Karpas-422 (cell line): ENCODE results near the gene CCT6B. TPM values are rescaled to one million over a fixed set of nuclear protein-coding genes. Genes with fewer than 3 reads are reported as not detected.
"Not testable (repeated sequence)": the region's sequence is repeated elsewhere in the genome, so short reads cannot be mapped to it uniquely, and the experiment has no call there.

Source experiments
- DNase-seq: peaks from one replicate; pipeline ENCODE4 v3.0.0-alpha.2; 2015
- H2AFZ ChIP-seq: fragments of 200-600 bp; sonication (generic); 2 replicates; pipeline ENCODE4 v1.6.1; 2014; ENCODE audit warnings: antibody characterized with exemption, low read length, mixed read lengths
- H3K27ac ChIP-seq: fragments of 200-600 bp; sonication (generic); 2 replicates; pipeline ENCODE4 v1.5.1; 2014; ENCODE audit warnings: mild to moderate bottlenecking, low read length, moderate library complexity
- H3K27me3 ChIP-seq: fragments of 200-600 bp; sonication (generic); 2 replicates; pipeline ENCODE4 v1.6.1; 2014; ENCODE audit warnings: low read length, mixed read lengths
- H3K36me3 ChIP-seq: fragments of 200-600 bp; sonication (generic); 2 replicates; pipeline ENCODE4 v1.6.1; 2014; ENCODE audit warnings: low read length, mixed read lengths; ENCODE audit not compliant: insufficient read depth
- H3K4me1 ChIP-seq: fragments of 200-600 bp; sonication (generic); 2 replicates; pipeline ENCODE4 v1.6.1; 2014; ENCODE audit warnings: mild to moderate bottlenecking, low read length, mixed read lengths
- H3K4me2 ChIP-seq: fragments of 200-600 bp; sonication (generic); 2 replicates; pipeline ENCODE4 v1.6.1; 2014; ENCODE audit warnings: low read length, low read depth, mild to moderate bottlenecking; ENCODE audit not compliant: poor library complexity, severe bottlenecking
- H3K4me3 ChIP-seq: fragments of 200-600 bp; sonication (generic); 2 replicates; pipeline ENCODE4 v1.5.1; 2014; ENCODE audit warnings: mild to moderate bottlenecking, antibody characterized with exemption, low read length, mixed read lengths
- H3K79me2 ChIP-seq: fragments of 200-600 bp; sonication (generic); 2 replicates; pipeline ENCODE4 v1.6.1; 2014; ENCODE audit warnings: mild to moderate bottlenecking, low read length, mixed read lengths
- H3K9ac ChIP-seq: fragments of 200-600 bp; sonication (generic); 2 replicates; pipeline ENCODE4 v1.6.0; 2014; ENCODE audit warnings: low read length
- H3K9me2 ChIP-seq: fragments of 200-600 bp; sonication (generic), shearing (Covaris generic); replicated peaks from 2 replicates; pipeline ENCODE4 v1.6.0; 2014; ENCODE audit warnings: mild to moderate bottlenecking, low read length, moderate library complexity; ENCODE audit not compliant: insufficient read depth
- H3K9me3 ChIP-seq: fragments of 300-700, 200-600 bp; sonication (generic); 2 replicates; pipeline ENCODE4 v1.6.1; 2014; ENCODE audit warnings: low read length, mixed read lengths
- H4K20me1 ChIP-seq: fragments of 200-600 bp; sonication (generic); 2 replicates; pipeline ENCODE4 v1.6.1; 2014; ENCODE audit warnings: mild to moderate bottlenecking, antibody characterized with exemption, low read length, low read depth; ENCODE audit not compliant: insufficient read depth
- total RNA-seq: library from RNA; depleted of rRNA; stranded (reverse); fragments of >200 nt; shearing (Covaris generic); gene quantifications from 2 replicates; pipeline ENCODE4 v1.2.3, GENCODE V29; 2014; ENCODE audit warnings: low replicate concordance

CCT6B gene
- total RNA-seq, 1 experiment from 2014 or later: 7.0 TPM

- no peak for DNase-seq
- no peak overlapping the region for H3K27ac ChIP-seq
- H3K4me2 ChIP-seq: peak overlapping the region; percentile 96
- H3K79me2 ChIP-seq: peaks cover 29% of the 10 kb centered on the region
- 0 out of 2 replicates have a peak, but pooled peaks cover 5% of the 10 kb centered on the region for H3K36me3 ChIP-seq
- H3K4me3 ChIP-seq: peak overlapping the region; percentile 73
- H3K4me1 ChIP-seq: peaks cover 21% of the 10 kb centered on the region
- H3K9ac ChIP-seq: peak overlapping the region; percentile 92
- H2AFZ ChIP-seq: peak overlapping the region; percentile 64; the same call in 1 of the 2 replicates
- H3K27me3 ChIP-seq: no peaks in the 10 kb centered on the region
- H3K9me2 ChIP-seq: no peaks in the 10 kb centered on the region
- no peaks in the 10 kb centered on the region for H4K20me1 ChIP-seq
- H3K9me3 ChIP-seq: no peaks in the 10 kb centered on the region
Observed at GRCh38 chr17:34979153-34979552, 17.9 kb upstream of the CCT6B start.

DNA sequence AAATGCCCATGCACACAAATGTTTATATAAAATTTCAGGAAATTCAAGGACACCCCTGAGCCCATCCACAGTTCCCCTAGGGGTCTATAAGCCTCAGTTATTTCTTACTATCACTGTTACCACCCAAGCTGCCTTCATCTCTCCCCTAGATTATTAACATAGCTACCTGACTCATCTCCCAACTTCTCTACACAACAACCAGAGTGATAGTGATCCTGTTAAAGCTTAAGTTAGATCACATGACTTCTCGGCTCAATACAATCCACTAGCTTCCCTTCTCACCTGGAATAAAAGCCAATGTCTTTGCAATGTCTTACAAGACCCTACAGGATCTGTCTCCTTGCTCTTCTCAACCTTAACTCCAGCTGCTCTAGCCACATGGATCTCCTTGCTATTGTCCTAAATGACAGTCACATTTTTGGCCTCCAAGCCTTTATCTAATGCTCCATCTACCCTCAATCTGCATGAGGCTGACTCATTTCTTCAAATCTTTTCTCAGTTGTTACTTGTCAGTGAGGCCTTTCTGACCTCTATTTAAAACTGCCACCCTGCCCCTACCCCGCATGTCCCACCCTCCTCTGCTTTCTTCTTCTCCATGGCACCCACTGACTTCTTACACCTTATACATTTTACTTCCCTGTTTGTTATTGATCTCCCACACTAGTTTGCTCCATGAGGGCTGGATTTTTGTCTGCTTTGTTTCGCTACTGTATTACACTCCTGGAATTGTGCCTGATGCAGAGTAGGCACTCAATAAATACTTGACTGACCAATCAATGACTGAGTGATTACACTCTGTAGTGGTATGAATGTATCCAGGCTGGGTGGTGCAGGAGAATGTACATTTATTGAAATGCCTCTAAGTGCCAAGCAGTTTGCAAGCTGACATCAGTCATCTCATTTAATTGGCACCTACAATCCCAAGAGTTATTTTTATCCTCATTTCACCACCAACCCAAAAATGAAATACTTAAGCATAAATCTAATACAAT is 13.8 kb upstream of the CCT6B start:
- no peak for DNase-seq
- H3K79me2 ChIP-seq: no peaks in the 10 kb centered on the region
- no peak overlapping the region for H3K9ac ChIP-seq
- H3K4me2 ChIP-seq: no peak overlapping the region
- H3K9me2 ChIP-seq: no peaks in the 10 kb centered on the region
- H3K27ac ChIP-seq: no peak overlapping the region
- no peak overlapping the region for H2AFZ ChIP-seq
- peaks cover 11% of the 10 kb centered on the region for H3K4me1 ChIP-seq
- no peaks in the 10 kb centered on the region for H3K9me3 ChIP-seq
- no peak overlapping the region for H3K4me3 ChIP-seq
- no peaks in the 10 kb centered on the region for H3K36me3 ChIP-seq
- no peaks in the 10 kb centered on the region for H3K27me3 ChIP-seq
- 0 out of 2 replicates have a peak, but pooled peaks cover 5% of the 10 kb centered on the region for H4K20me1 ChIP-seq

- no peak for DNase-seq
- Histone ChIP-seq H3K9me2 (no peaks in the 10 kb centered on the region), H3K4me1 (peaks cover 2% of the 10 kb centered on the region)
Observed at GRCh38 chr17:34974179-34974578, 12.9 kb upstream of the CCT6B start.

DNA sequence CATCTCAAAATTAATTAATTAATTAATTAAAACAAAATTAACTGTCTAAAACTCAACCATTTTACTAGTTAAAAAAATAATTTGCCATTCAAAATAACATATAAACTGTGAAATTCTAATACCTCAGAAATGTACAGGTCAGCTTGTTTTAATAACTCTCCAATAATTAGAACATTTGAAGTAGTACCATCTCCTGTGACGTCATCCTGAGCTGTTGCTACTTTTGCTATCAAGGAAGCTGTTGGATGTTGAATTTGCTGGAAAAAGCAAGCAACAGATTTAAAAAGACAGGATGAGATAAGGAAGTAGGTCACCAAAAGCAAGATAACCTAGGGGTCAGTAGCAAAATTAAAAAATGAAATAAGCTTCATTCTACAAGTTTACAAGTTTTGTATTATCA is 2.8 kb downstream of the CCT6B start:
- no peak overlapping the region for H3K4me3 ChIP-seq
- no peak overlapping the region for H3K9ac ChIP-seq
- no peak overlapping the region for H3K27ac ChIP-seq
- H3K27me3 ChIP-seq: no peaks in the 10 kb centered on the region
- H3K4me2 ChIP-seq: no peak overlapping the region
- peaks cover 22% of the 10 kb centered on the region for H3K4me1 ChIP-seq
- no peaks in the 10 kb centered on the region for H4K20me1 ChIP-seq
- peaks cover 8% of the 10 kb centered on the region; the same call in 1 of the 2 replicates for H3K9me2 ChIP-seq
- H3K79me2 ChIP-seq: peaks cover 21% of the 10 kb centered on the region
- peaks cover under 1% of the 10 kb centered on the region; the same call in 1 of the 2 replicates for H3K36me3 ChIP-seq
- H3K9me3 ChIP-seq: no peaks in the 10 kb centered on the region
- H2AFZ ChIP-seq: no peak overlapping the region
- no peak for DNase-seq

More at GRCh38 chr17:34974179-34974578, 12.9 kb upstream of the CCT6B start:
- Histone ChIP-seq H3K9me3 (no peaks in the 10 kb centered on the region), H3K4me2 (no peak overlapping the region), H3K36me3 (no peaks in the 10 kb centered on the region), H3K79me2 (no peaks in the 10 kb centered on the region), H3K9ac (no peak overlapping the region), H3K4me3 (no peak overlapping the region), H4K20me1 (0 out of 2 replicates have a peak, but pooled peaks cover 5% of the 10 kb centered on the region), H3K27ac (no peak overlapping the region), H3K27me3 (no peaks in the 10 kb centered on the region), H2AFZ (no peak overlapping the region)

DNA sequence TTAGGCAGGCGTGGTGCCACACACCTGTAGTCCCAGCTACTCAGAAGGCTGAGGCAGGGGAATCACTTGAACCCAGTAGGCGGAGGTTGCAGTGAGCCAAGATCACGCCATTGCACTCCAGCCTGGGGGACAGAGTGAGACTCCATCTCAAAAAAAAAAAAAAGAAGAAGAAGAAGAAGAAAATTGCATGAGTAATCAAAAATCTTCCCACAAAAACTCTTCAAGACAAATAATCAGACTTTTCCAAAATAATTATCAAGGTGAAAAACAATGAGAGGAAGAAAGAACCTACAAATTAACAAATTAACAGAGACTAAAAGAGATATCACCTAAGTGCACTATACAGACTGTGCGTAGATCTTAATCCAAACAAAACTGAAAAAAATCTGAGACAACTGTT is 10.5 kb downstream of the CCT6B start:
- not testable (repeated sequence) for DNase-seq

GRCh38 chr17:34930283-34930682 is 31.0 kb downstream of the CCT6B start:
- H3K36me3 ChIP-seq: no peaks in the 10 kb centered on the region
- peaks cover 4% of the 10 kb centered on the region for H3K4me1 ChIP-seq
- no peaks in the 10 kb centered on the region for H4K20me1 ChIP-seq
- H2AFZ ChIP-seq: no peak overlapping the region
- H3K9me3 ChIP-seq: no peaks in the 10 kb centered on the region
- H3K27me3 ChIP-seq: no peaks in the 10 kb centered on the region
- H3K4me2 ChIP-seq: no peak overlapping the region
- H3K4me3 ChIP-seq: no peak overlapping the region
- H3K79me2 ChIP-seq: no peaks in the 10 kb centered on the region
- H3K9me2 ChIP-seq: no peaks in the 10 kb centered on the region
- H3K9ac ChIP-seq: no peak overlapping the region
- H3K27ac ChIP-seq: no peak overlapping the region
- no peak for DNase-seq

More for the DNA sequence above, 10.5 kb downstream of the CCT6B start:
- H3K9me2 ChIP-seq, H3K4me2 ChIP-seq, H3K27ac ChIP-seq, H2AFZ ChIP-seq, H3K4me1 ChIP-seq, H3K27me3 ChIP-seq, H3K36me3 ChIP-seq, H3K4me3 ChIP-seq, H3K79me2 ChIP-seq, H3K9ac ChIP-seq, H4K20me1 ChIP-seq, H3K9me3 ChIP-seq: not testable (repeated sequence)

GRCh38 chr17:34926661-34927060 is 34.6 kb downstream of the CCT6B start:
- Histone ChIP-seq H3K27ac (no peak overlapping the region), H3K4me1 (peaks cover 4% of the 10 kb centered on the region), H3K4me3 (no peak overlapping the region), H3K79me2 (no peaks in the 10 kb centered on the region), H3K27me3 (no peaks in the 10 kb centered on the region), H2AFZ (no peak overlapping the region), H3K4me2 (no peak overlapping the region), H3K9me3 (no peaks in the 10 kb centered on the region), H3K9ac (no peak overlapping the region), H4K20me1 (no peaks in the 10 kb centered on the region), H3K36me3 (no peaks in the 10 kb centered on the region), H3K9me2 (no peaks in the 10 kb centered on the region)
- no peak for DNase-seq

GRCh38 chr17:34920676-34921075 is 40.6 kb downstream of the CCT6B start:
- peaks cover 16% of the 10 kb centered on the region for H3K4me1 ChIP-seq

More at GRCh38 chr17:34920676-34921075, 40.6 kb downstream of the CCT6B start:
- 0 out of 2 replicates have a peak, but pooled peaks cover under 1% of the 10 kb centered on the region for H3K27me3 ChIP-seq
- no peak overlapping the region for H3K9ac ChIP-seq
- H3K79me2 ChIP-seq: no peaks in the 10 kb centered on the region
- H3K27ac ChIP-seq: no peak overlapping the region
- no peak overlapping the region for H3K4me2 ChIP-seq
- no peaks in the 10 kb centered on the region; the same call in 1 of the 2 replicates for H3K36me3 ChIP-seq
- no peak for DNase-seq
- no peak overlapping the region for H2AFZ ChIP-seq
- H4K20me1 ChIP-seq: no peaks in the 10 kb centered on the region
- no peak overlapping the region for H3K4me3 ChIP-seq
- H3K9me2 ChIP-seq: no peaks in the 10 kb centered on the region
- no peaks in the 10 kb centered on the region for H3K9me3 ChIP-seq
